ENCODE data around the gene GSS. TPM values are rescaled to one million over a fixed set of nuclear protein-coding genes. Genes with fewer than 3 reads are reported as not detected.

The GSS gene
- total RNA-seq, 4 donors from 2014 or later, result 56.5 to 86.7 (median 75.2) TPM

DNA sequence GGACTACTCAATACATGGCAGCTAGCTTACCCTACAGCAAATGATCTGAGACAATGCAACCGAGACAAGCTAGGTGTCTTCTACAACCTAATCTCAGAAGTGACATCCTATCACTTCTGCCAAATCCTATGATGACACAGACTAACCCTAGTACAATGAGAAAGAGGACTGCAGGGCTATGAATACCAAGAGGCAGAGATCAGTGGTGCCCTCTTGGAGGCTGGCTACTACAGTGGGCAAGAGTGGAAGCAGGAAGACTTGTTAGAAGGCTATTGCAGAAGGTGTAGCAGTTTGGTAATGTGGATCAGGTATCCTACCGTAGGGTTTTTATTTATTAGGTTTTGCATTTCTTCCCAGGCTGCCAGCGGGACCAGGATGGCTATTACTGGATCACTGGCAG, 30.3 kb downstream of the GSS start:
- Histone ChIP-seq H3K36me3 (peaks cover 77% of the 10 kb centered on the region), H3K4me3 (no peak overlapping the region), H3K27ac (no peak overlapping the region), H3K27me3 (no peaks in the 10 kb centered on the region), H3K9me3 (no peaks in the 10 kb centered on the region), H3K4me1 (peaks cover 25% of the 10 kb centered on the region)
- DNase-seq (ENCODE audit: low spot score in 2 of 2), result no peak
- WGBS, result 95% methylated on average over 3 of the region's 3 CpGs
- TF ChIP-seq POLR2A (IDR thresholded peaks at IDR 0.05) (no peak), EP300 (IDR thresholded peaks at IDR 0.05) (no peak), POLR2AphosphoS5 (IDR thresholded peaks at IDR 0.05) (no peak)
- TF ChIP-seq, protein P1, sequence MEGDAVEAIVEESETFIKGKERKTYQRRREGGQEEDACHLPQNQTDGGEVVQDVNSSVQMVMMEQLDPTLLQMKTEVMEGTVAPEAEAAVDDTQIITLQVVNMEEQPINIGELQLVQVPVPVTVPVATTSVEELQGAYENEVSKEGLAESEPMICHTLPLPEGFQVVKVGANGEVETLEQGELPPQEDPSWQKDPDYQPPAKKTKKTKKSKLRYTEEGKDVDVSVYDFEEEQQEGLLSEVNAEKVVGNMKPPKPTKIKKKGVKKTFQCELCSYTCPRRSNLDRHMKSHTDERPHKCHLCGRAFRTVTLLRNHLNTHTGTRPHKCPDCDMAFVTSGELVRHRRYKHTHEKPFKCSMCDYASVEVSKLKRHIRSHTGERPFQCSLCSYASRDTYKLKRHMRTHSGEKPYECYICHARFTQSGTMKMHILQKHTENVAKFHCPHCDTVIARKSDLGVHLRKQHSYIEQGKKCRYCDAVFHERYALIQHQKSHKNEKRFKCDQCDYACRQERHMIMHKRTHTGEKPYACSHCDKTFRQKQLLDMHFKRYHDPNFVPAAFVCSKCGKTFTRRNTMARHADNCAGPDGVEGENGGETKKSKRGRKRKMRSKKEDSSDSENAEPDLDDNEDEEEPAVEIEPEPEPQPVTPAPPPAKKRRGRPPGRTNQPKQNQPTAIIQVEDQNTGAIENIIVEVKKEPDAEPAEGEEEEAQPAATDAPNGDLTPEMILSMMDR (IDR thresholded peaks at IDR 0.05), result no peak

DNA sequence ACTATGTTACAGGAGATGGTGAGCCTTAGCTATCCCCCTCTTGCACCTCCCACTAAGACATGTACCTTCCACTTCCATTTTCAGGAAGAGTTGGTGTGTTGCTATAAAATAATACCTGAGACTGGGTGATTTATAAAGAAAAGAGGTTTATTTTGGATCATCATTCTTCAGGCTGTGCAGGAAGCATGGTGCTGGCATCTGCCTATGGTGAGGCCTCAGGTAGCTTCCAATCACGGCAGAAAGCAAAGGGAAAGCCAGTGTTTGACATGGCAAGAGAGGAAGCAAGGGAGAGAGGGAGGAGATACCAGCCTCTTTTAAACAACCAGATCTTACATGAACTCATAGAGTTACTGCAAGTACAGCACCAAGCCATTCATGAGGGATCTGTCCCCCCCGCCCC, 32.2 kb downstream of the GSS start:
- no peak for DNase-seq (ENCODE audit: low spot score in 2 of 2)
- Histone ChIP-seq H3K27ac (no peak overlapping the region), H3K9me3 (no peaks in the 10 kb centered on the region), H3K4me3 (no peak overlapping the region), H3K36me3 (peaks cover 67% of the 10 kb centered on the region), H3K4me1 (peaks cover 25% of the 10 kb centered on the region), H3K27me3 (no peaks in the 10 kb centered on the region)
- WGBS, result 97% methylated on average over 2 of the region's 2 CpGs
- TF ChIP-seq POLR2AphosphoS5 (IDR thresholded peaks at IDR 0.05) (no peak), POLR2A (IDR thresholded peaks at IDR 0.05) (no peak), EP300 (IDR thresholded peaks at IDR 0.05) (no peak)
- TF ChIP-seq, protein P1 (IDR thresholded peaks at IDR 0.05), result no peak

DNA sequence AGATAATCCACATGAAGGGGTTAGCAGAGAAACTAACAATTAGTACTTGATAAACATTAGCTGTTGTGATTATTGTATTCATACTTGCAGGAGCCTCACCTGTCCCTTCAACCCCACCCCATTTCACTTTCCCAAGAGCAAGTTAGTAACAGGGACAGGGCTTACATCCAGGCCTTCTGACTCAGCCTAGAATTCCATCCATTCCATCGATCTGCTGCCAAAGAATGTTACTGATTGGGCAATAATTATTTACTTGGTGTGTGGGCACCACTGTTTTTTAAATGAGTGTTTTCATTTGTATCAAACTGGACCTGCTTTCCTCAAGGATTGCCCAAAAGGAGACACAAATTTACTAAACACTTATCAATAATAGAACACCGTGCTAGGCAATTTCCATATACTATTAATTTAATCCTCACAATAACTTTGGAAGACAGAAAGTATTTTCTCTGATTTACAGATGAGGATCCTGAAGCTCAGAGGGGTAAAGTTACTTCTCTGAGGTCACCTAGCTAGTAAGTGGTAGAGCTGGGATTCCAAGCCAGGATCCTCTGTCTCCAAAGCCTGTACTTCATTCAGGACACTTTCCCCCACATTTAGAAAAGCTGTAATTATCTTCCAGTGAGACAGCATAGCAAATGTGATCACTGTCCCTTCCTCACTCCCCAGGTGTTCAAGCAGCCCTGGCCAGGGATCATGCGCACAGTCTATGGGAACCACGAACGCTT, 32.8 kb downstream of the GSS start:
- Histone ChIP-seq H3K27ac (peak overlapping the region; percentile 61), H3K27me3 (no peaks in the 10 kb centered on the region), H3K4me1 (peaks cover 25% of the 10 kb centered on the region), H3K36me3 (peaks cover 61% of the 10 kb centered on the region), H3K9me3 (no peaks in the 10 kb centered on the region), H3K4me3 (no peak overlapping the region)
- DNase-seq (ENCODE audit: low spot score in 2 of 2), result no peak
- TF ChIP-seq EP300 (IDR thresholded peaks at IDR 0.05) (no peak), POLR2AphosphoS5 (IDR thresholded peaks at IDR 0.05) (no peak), POLR2A (IDR thresholded peaks at IDR 0.05) (no peak)
- TF ChIP-seq, protein P1 (IDR thresholded peaks at IDR 0.05), result no peak
- WGBS, result 67% methylated on average over 5 of the region's 5 CpGs

DNA sequence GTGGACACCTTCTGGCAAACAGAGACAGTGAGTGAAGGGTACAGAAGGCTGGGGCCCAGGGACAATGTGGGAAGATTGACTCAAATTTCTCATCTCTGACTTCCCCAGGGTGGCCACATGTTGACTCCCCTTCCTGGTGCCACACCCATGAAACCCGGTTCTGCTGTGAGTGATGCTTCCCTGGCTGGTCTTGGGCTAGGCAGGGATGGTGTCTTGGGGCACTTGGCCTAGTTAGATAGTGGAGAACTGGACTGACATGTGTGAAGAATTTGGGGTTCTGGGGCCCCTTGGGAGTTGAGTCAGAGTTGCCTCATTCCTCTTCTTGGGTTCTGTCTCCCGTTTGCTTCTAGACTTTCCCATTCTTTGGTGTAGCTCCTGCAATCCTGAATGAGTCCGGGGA, 34.2 kb downstream of the GSS start:
- no peak overlapping the region for H3K4me3 ChIP-seq
- peaks cover 48% of the 10 kb centered on the region for H3K36me3 ChIP-seq
- peak overlapping the region; percentile 4 for H3K27ac ChIP-seq

DNA sequence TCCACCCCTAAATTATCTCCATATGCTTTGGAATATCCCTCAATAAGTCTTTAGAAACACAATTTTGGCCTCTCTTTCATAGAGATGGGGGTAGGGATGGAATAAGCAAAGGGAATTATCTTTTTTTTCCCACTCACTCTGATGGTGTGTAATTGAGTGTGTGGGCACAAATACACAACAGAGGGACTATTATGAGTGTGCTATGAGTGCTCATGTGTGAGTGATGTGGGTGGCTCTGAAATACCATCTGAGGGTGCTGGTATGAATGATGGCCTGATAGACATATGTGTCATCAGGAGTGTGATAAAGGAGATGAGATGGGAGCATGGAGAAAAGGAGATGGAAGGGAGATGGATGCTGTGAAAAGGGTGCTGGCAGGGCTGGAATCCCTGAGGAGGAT, 35.6 kb downstream of the GSS start:
- Histone ChIP-seq H3K4me1 (peaks cover 22% of the 10 kb centered on the region), H3K9me3 (no peaks in the 10 kb centered on the region), H3K36me3 (peaks cover 34% of the 10 kb centered on the region), H3K27ac (no peak overlapping the region), H3K4me3 (no peak overlapping the region), H3K27me3 (no peaks in the 10 kb centered on the region)
- TF ChIP-seq, protein P1 (IDR thresholded peaks at IDR 0.05), result no peak
- TF ChIP-seq POLR2AphosphoS5 (IDR thresholded peaks at IDR 0.05) (no peak), EP300 (IDR thresholded peaks at IDR 0.05) (no peak), POLR2A (IDR thresholded peaks at IDR 0.05) (no peak)
- DNase-seq (ENCODE audit: low spot score in 2 of 2), result no peak

More for the DNA sequence above, 34.2 kb downstream of the GSS start:
- no peaks in the 10 kb centered on the region for H3K27me3 ChIP-seq
- H3K9me3 ChIP-seq, result no peaks in the 10 kb centered on the region
- TF ChIP-seq EP300 (IDR thresholded peaks at IDR 0.05), result no peak
- TF ChIP-seq, protein P1 (IDR thresholded peaks at IDR 0.05), result no peak
- TF ChIP-seq POLR2A (IDR thresholded peaks at IDR 0.05), result no peak
- no peak for TF ChIP-seq POLR2AphosphoS5 (IDR thresholded peaks at IDR 0.05)
- peaks cover 22% of the 10 kb centered on the region for H3K4me1 ChIP-seq
- no peak for DNase-seq (ENCODE audit: low spot score in 2 of 2)
- 78% methylated on average over 2 of the region's 3 CpGs for WGBS
